HL-60 (cell line): ENCODE measurements around the gene TM7SF2.

Experiments
- DNase-seq, 2 experiments: peaks; one replicate each; pipeline ENCODE4 v3.0.0-alpha.2; 2010 to 2020; ENCODE audit warnings: low read depth in 1 of 2, low spot score in 1 of 2
- H3K27ac ChIP-seq: fragments of 250-450 bp; sonication (Bioruptor Pico); replicated peaks from 2 replicates; pipeline ENCODE4 v1.5.1; 2020; ENCODE audit warnings: mild to moderate bottlenecking, moderate library complexity
- H3K27me3 ChIP-seq: fragments of 250-450 bp; sonication (Bioruptor Pico); 2 replicates; pipeline ENCODE4 v1.5.1; 2021; ENCODE audit warnings: mild to moderate bottlenecking, moderate library complexity; ENCODE audit not compliant: insufficient read depth, poor library complexity, severe bottlenecking
- H3K4me3 ChIP-seq: replicated peaks from 2 replicates; pipeline ENCODE4 v1.5.1; 2011; ENCODE audit warnings: mild to moderate bottlenecking, control low read depth, low read length; ENCODE audit not compliant: insufficient read depth
- GABPA ChIP-seq: IDR thresholded peaks from 2 replicates; pipeline ENCODE4 v1.6.1; 2012; ENCODE audit warnings: low read depth
- POLR2AphosphoS5 ChIP-seq: IDR thresholded peaks from 2 replicates; pipeline ENCODE4 v1.6.1; 2012; ENCODE audit warnings: low read depth
- SPI1 ChIP-seq: IDR thresholded peaks from 2 replicates; pipeline ENCODE4 v1.6.1; 2012; ENCODE audit warnings: low read depth, mild to moderate bottlenecking, borderline replicate concordance
- TF ChIP-seq, protein P1 (sequence below): IDR thresholded peaks from one replicate; pipeline ENCODE4 v1.5.1; 2011; ENCODE audit warnings: low read length, control low read depth, inconsistent platforms; ENCODE audit not compliant: insufficient read depth
- TF ChIP-seq, protein P2 (sequence below): IDR thresholded peaks from 2 replicates; pipeline ENCODE4 v1.6.1; 2012; ENCODE audit warnings: low read depth; ENCODE audit not compliant: insufficient replicate concordance

TM7SF2 gene

DNA sequence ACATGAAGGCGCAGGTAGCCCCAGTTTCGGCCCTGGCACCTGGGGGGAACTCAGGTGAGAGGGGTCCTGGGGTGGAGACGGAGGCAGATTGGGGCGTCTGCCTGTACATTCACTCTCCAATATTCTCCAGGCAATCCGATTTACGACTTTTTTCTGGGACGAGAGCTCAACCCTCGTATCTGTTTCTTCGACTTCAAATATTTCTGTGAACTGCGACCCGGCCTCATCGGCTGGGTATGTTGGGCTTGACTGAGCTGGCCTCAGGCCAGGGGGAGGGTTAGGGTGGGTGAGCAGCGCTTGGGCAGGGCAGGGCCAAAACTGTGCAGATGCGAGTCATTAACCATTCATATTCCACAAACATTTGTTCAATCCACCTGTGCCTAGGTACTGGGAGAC is 1.7 kb downstream of the TM7SF2 start:
- DNase-seq, result no peak
- no peak overlapping the region for H3K4me3 ChIP-seq
- TF ChIP-seq, protein P1, sequence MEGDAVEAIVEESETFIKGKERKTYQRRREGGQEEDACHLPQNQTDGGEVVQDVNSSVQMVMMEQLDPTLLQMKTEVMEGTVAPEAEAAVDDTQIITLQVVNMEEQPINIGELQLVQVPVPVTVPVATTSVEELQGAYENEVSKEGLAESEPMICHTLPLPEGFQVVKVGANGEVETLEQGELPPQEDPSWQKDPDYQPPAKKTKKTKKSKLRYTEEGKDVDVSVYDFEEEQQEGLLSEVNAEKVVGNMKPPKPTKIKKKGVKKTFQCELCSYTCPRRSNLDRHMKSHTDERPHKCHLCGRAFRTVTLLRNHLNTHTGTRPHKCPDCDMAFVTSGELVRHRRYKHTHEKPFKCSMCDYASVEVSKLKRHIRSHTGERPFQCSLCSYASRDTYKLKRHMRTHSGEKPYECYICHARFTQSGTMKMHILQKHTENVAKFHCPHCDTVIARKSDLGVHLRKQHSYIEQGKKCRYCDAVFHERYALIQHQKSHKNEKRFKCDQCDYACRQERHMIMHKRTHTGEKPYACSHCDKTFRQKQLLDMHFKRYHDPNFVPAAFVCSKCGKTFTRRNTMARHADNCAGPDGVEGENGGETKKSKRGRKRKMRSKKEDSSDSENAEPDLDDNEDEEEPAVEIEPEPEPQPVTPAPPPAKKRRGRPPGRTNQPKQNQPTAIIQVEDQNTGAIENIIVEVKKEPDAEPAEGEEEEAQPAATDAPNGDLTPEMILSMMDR, result no peak
- TF ChIP-seq GABPA (no peak), SPI1 (no peak), POLR2AphosphoS5 (no peak; the same call in 1 of the 2 replicates)
- TF ChIP-seq, protein P2, sequence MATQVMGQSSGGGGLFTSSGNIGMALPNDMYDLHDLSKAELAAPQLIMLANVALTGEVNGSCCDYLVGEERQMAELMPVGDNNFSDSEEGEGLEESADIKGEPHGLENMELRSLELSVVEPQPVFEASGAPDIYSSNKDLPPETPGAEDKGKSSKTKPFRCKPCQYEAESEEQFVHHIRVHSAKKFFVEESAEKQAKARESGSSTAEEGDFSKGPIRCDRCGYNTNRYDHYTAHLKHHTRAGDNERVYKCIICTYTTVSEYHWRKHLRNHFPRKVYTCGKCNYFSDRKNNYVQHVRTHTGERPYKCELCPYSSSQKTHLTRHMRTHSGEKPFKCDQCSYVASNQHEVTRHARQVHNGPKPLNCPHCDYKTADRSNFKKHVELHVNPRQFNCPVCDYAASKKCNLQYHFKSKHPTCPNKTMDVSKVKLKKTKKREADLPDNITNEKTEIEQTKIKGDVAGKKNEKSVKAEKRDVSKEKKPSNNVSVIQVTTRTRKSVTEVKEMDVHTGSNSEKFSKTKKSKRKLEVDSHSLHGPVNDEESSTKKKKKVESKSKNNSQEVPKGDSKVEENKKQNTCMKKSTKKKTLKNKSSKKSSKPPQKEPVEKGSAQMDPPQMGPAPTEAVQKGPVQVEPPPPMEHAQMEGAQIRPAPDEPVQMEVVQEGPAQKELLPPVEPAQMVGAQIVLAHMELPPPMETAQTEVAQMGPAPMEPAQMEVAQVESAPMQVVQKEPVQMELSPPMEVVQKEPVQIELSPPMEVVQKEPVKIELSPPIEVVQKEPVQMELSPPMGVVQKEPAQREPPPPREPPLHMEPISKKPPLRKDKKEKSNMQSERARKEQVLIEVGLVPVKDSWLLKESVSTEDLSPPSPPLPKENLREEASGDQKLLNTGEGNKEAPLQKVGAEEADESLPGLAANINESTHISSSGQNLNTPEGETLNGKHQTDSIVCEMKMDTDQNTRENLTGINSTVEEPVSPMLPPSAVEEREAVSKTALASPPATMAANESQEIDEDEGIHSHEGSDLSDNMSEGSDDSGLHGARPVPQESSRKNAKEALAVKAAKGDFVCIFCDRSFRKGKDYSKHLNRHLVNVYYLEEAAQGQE, result no peak
- no peak overlapping the region for H3K27ac ChIP-seq
- no peaks in the 10 kb centered on the region for H3K27me3 ChIP-seq

DNA sequence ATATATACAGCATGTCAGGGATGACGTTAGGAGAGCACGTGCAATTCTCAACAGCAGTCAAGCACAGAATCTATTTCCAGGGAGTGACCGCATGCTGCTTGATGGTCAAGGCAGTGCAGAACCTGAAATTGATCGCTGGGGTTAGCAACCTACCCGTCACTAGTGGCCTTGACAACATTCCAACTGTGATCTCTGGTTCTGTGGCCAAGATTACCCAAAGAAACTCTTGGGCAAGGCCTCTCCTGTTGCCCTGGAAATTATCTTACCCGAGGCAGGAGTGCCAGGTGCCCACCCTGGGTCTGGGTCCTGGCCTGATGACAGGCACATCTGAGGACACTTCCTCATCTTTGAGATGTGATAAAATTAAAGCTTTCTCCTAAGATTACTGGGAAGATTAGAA is 2.2 kb downstream of the TM7SF2 start:
- Histone ChIP-seq H3K27me3 (no peaks in the 10 kb centered on the region), H3K4me3 (no peak overlapping the region), H3K27ac (no peak overlapping the region)
- TF ChIP-seq GABPA (no peak), SPI1 (peak; percentile 9; the same call in 1 of the 2 replicates)
- DNase-seq, result no peak

DNA sequence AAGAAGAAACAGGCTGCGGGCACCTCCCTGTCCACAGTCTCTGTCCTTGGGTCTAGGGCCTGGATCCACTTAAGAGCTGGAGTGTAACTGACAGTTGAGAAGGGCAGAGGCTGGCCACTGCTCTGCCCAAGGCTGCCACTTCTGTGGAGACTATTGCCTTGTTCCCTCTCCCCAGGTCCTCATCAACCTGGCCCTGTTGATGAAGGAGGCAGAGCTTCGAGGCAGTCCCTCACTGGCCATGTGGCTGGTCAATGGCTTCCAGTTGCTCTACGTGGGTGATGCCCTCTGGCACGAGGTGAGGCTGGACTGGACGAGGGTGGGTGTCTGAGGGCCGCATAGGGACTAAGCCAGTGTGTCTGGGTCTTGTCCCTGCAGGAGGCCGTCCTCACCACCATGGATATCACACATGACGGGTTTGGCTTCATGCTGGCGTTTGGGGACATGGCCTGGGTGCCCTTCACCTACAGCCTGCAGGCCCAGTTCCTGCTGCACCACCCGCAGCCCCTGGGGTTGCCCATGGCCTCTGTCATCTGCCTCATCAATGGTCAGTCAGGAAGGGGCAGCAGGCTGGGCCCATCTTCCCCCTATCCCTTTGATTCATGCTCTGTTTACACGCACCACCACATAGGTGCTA is 3.0 kb downstream of the TM7SF2 start:
- no peak for DNase-seq
- Histone ChIP-seq H3K27ac (no peak overlapping the region), H3K27me3 (no peaks in the 10 kb centered on the region), H3K4me3 (no peak overlapping the region)
- TF ChIP-seq GABPA (no peak), SPI1 (no peak), POLR2AphosphoS5 (no peak)
- TF ChIP-seq, protein P1, result no peak
- TF ChIP-seq, protein P2, result no peak

DNA sequence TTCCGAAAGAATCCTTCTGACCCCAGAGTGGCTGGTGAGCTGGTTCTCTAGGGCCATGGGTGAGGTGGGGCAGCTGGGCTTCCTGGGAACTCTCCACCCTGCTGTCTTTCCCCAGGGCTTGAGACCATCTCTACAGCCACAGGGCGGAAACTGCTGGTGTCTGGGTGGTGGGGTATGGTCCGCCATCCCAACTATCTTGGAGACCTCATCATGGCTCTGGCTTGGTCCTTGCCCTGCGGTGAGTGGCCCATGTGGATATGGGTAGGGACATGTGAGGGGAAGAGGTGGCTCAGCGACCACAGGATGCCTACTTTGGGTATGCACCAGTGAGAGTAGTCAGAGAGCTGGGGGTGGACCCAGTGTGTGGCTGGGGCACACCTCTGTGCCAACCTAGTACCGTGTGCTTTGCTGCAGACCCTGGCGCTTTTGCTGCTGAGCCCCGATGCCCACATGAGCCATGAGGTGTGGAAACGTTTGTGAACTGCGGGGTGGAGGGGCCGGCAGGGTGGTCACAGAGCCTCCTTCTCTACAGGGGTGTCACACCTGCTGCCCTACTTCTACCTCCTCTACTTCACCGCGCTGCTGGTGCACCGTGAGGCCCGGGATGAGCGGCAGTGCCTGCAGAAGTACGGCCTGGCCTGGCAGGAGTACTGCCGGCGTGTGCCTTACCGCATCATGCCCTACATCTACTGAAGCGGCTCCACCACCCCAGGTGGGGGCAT is 3.9 kb downstream of the TM7SF2 start:
- no peak overlapping the region for H3K4me3 ChIP-seq
- no peaks in the 10 kb centered on the region for H3K27me3 ChIP-seq
- DNase-seq, result no peak
- H3K27ac ChIP-seq, result no peak overlapping the region
- TF ChIP-seq, protein P2, result no peak
- no peak for TF ChIP-seq POLR2AphosphoS5
- no peak for TF ChIP-seq SPI1
- TF ChIP-seq, protein P1, result no peak
- no peak for TF ChIP-seq GABPA
